SJCRH30 (cell line): ENCODE results near the gene GTF2H2. TPM values are rescaled to one million over a fixed set of nuclear protein-coding genes. Genes with fewer than 3 reads are reported as not detected.
"Not testable (repeated sequence)": the region's sequence is repeated elsewhere in the genome, so short reads cannot be mapped to it uniquely, and the experiment has no call there.

Experiments used
- DNase-seq, 2 experiments: peaks; one replicate each; pipeline ENCODE4 v3.0.0-alpha.2; 2015 to 2020
- H3K27ac ChIP-seq: fragments of 250-450 bp; sonication (Bioruptor Pico); 2 replicates; pipeline ENCODE4 v1.5.1; 2020; ENCODE audit warnings: mild to moderate bottlenecking, moderate library complexity
- H3K27me3 ChIP-seq: fragments of 250-450 bp; sonication (Bioruptor Pico); 2 replicates; pipeline ENCODE4 v1.5.1; 2020; ENCODE audit warnings: mild to moderate bottlenecking, moderate library complexity
- H3K36me3 ChIP-seq: fragments of 250-450 bp; sonication (Bioruptor Pico); 2 replicates; pipeline ENCODE4 v1.5.1; 2020; ENCODE audit warnings: mild to moderate bottlenecking, moderate library complexity
- H3K4me1 ChIP-seq: fragments of 250-450 bp; sonication (Bioruptor Pico); 2 replicates; pipeline ENCODE4 v1.5.1; 2020; ENCODE audit warnings: mild to moderate bottlenecking, moderate library complexity
- H3K4me3 ChIP-seq: fragments of 250-450 bp; sonication (Bioruptor Pico); 2 replicates; pipeline ENCODE4 v1.5.1; 2020; ENCODE audit warnings: mild to moderate bottlenecking, moderate library complexity
- H3K9me3 ChIP-seq: fragments of 250-450 bp; sonication (Bioruptor Pico); replicated peaks from 2 replicates; pipeline ENCODE4 v1.5.1; 2020; ENCODE audit warnings: mild to moderate bottlenecking, moderate library complexity
- total RNA-seq: library from RNA; depleted of rRNA; stranded (reverse); fragments of >200 nt; shearing (Covaris generic); gene quantifications from 2 replicates; pipeline ENCODE4 v1.2.3, GENCODE V29; 2014; rRNA removed

The GTF2H2 gene
- total RNA-seq, 1 experiment from 2014 or later: 66.6 TPM

DNA sequence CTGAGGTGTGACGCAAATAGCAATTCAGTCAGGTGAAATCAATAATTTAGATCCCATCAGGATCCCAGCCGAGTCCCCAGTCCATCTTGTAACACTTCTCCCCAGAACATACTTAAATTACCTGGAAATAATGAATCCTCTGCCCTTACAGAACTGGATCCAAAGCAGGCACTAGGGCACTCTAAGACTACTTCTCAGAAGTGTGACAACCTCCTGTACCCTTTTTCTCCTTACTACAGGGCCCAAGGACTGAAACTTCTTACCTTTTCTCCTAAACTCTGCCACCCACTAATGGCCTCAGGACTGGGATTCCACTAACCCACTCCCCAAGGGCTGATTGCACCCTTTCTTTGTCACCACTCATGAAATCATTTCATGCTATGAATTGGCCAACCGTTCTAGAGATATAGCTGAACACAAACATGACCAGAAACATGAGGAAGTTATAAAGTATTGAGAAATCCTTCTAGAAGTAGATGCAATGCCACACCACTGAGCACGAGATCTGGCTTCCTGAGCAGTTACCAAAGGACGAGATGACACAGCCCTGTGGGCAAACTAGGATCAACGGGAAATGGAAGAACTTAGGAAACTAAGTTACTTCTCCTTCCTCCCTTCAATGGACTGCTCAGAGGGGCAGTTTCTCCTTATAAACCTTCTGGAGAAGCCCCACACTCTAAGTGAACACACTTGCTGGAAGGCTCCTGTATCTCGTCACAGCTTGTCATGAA is 36.3 kb downstream of the GTF2H2 start:
- H3K27ac ChIP-seq, DNase-seq, H3K36me3 ChIP-seq, H3K4me3 ChIP-seq, H3K27me3 ChIP-seq, H3K9me3 ChIP-seq, H3K4me1 ChIP-seq: not testable (repeated sequence)

DNA sequence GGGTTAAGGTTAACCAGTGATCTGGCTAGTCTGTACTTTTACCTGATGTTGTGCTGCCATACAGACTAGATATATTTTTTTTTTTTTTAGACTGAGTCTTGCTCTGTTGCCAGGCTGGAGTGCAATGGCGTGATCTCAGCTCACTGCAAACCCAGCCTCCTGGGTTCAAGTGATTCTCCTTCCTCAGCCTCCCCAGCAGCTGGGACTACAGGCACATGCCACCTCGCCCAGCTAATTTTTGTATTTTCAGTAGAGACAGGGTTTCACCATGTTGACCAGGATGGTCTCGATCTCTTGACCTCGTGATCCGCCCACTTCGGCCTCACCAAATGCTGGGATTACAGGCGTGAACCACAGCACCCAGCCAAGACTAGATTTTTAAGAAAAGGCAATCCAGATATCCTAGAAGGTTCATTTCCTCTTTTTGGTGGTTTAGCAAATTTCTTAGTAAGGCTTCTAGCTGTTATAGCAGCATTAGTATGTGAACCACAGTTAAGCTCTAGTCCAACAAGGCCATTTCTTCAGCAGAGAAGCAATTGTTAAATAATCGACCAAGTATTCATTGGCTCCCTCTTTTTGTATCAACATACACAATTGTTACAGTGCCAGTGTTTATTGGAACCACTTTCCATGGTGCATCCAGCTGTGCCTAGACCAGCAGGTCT is 42.1 kb downstream of the GTF2H2 start, which contains the start of gene NAIP:
TSS of gene NAIP (minus strand) at position 51 of the 665 bp plus-strand sequence. CDS start 12,424 bp downstream, outside the sequence.
- H3K4me1 ChIP-seq, H3K9me3 ChIP-seq, H3K27me3 ChIP-seq, H3K27ac ChIP-seq, H3K36me3 ChIP-seq, H3K4me3 ChIP-seq, DNase-seq: not testable (repeated sequence)

DNA sequence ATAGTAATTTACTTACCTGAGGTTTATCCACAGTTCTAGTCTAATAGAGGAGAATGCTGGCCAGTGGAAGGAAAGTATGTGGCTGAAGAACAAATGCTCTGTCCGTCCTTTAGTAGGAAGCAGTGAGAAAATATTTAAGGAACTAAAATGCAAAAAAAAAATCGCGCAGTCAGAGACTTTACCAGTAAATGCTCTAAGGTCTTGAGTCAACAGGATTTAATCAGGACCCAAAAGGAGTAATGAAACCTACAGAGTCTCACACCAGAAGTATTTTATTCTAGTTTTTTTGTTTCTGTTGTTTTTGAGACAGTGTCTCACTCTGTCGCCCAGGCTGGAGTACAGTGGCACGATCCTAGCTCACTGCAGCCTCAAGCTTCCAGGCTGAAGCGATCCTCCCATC is 46.8 kb downstream of the GTF2H2 start:
- not testable (repeated sequence) for H3K27me3 ChIP-seq, H3K4me3 ChIP-seq, DNase-seq, H3K9me3 ChIP-seq, H3K36me3 ChIP-seq, H3K4me1 ChIP-seq, H3K27ac ChIP-seq

DNA sequence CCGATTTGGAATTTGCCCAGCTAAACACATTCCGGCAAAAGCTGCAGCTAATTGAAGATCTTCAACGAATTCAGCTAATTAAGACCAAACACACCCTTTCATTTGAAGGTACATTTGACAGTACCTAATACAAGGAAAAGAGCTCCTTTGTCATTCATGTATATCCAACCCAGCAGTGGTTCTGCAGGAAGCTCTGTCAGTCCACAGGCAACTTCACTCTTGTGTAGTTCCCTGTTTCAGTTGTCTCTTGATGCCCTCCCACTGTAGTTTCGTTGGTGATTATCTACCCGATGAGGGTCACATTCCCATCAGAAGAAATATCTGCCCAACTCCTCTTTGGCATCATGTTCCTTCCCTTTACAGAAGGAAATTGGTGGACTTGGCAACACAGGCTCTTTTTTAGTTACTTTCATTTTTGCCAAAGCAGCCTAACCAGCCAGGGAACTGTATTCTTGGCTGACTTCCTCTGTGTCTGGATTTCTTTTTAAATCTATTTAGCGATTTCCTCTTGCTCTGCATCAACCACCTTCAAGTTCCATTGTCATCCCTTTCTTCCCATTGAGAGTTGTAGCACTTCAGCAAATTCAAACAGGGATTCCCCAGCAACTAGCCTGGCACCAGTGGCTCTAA is 49.0 kb downstream of the GTF2H2 start:
- H3K27ac ChIP-seq: not testable (repeated sequence)

DNA sequence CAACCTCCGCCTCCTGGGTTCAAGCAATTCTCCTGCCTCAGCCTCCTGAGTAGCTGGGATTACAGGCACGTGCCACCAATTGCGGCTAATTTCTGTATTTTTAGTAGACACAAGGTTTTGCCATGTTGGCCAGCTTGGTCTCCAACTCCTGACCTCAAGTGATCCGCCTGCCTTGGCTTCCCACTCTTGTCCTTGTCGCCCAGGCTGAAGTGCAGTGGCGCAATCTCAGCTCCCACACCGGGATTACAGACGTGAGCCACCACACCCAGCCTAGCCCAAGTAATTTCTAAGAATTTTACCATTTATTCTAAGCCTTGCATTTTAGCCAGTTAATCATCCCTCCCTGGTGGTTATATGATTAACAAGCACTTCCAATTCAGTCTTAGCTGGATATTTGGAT is 53.3 kb downstream of the GTF2H2 start:
- H3K9me3 ChIP-seq: no peaks in the 10 kb centered on the region
- no peak overlapping the region for H3K4me3 ChIP-seq
- H3K27me3 ChIP-seq: no peaks in the 10 kb centered on the region
- no peak for DNase-seq
- no peaks in the 10 kb centered on the region for H3K36me3 ChIP-seq
- H3K4me1 ChIP-seq: no peaks in the 10 kb centered on the region
- no peak overlapping the region for H3K27ac ChIP-seq

More for the DNA sequence above, 49.0 kb downstream of the GTF2H2 start:
- not testable (repeated sequence) for H3K36me3 ChIP-seq, H3K9me3 ChIP-seq, DNase-seq, H3K4me1 ChIP-seq, H3K27me3 ChIP-seq, H3K4me3 ChIP-seq

DNA sequence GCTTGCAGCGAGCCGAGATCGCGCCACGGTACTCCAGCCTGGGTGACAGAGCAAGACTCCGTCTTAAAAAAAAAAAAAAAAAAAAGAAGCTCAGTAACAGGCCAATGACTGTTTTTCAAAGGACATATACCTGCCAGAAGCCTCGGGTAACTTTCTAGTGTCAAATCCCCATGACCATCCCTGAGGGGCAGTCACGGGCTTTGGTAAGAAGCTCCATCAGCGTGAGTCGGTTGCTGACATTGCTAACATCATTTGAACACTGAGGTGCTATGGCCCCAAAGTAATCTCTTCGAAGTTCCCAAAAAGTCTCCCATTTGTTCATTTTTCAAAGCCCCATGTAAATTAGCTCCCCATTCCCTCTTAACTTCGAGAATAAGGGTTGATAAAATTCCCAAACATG is 53.9 kb downstream of the GTF2H2 start:
- H3K4me1 ChIP-seq: no peaks in the 10 kb centered on the region
- no peak overlapping the region for H3K4me3 ChIP-seq
- no peaks in the 10 kb centered on the region for H3K36me3 ChIP-seq
- no peaks in the 10 kb centered on the region for H3K27me3 ChIP-seq
- H3K9me3 ChIP-seq: no peaks in the 10 kb centered on the region
- H3K27ac ChIP-seq: no peak overlapping the region
- peak in 1 of 2 experiments; percentile 10 for DNase-seq

DNA sequence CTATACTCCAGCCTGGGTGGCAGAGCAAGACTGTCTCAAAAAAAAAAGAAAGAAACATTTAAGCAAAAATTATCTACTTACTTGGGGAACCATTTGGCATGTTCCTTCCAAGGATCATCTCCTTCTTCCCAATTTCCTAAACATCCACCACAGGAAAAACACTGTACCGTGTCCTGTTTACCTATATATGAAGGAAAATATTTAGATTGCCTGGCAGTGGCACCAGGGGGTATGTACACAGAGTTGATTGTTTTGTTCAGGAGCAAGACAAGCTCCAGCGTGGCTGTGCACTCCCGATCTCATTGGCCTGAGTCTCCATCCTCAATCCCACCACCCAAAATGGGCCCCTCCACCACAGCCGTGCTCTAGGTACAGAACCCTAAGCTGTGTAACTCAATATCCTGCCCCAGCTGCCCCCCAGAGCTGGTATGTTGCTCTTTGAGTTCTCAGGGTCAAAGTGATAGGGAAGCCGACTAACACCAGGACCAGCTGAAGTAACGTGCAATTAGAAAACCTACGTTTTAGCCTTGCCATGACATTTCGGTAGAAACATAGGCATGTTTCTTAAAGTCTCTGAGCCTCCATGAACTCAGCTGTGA is 56.2 kb downstream of the GTF2H2 start:
- DNase-seq: peak in 1 of 2 experiments; percentile 10
- Histone ChIP-seq H3K27ac (no peak overlapping the region), H3K4me3 (no peak overlapping the region), H3K4me1 (no peaks in the 10 kb centered on the region), H3K9me3 (no peaks in the 10 kb centered on the region), H3K27me3 (no peaks in the 10 kb centered on the region), H3K36me3 (no peaks in the 10 kb centered on the region)

DNA sequence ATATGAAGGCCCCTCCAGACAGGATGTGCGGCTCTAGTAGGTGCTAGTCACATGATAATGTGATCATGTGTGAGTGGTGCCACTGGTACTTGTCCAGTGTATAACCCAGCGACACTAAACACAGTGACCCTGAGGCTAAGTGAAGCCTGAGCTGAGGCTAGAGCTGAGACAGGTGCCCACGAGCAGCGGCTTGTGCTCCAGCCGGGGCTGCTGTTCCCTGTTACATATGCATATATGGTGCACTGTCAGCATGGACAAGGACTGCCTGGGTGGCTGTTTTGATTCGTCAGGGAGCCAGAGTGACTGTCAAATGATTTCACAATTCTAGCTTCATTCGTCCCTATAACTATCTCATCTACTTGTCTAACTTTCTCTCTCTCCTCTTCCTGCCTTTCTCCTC is 60.5 kb downstream of the GTF2H2 start:
- H3K27ac ChIP-seq, H3K4me3 ChIP-seq, H3K36me3 ChIP-seq, H3K4me1 ChIP-seq, H3K27me3 ChIP-seq, H3K9me3 ChIP-seq, DNase-seq: not testable (repeated sequence)

Other genes starting within 250 kb of the GTF2H2 start
- gene SERF1A, start 167.0 kb downstream of the GTF2H2 start, total RNA-seq: 17.7 and 31.4 TPM in 2 replicates
- gene SMN1, start 142.6 kb downstream of the GTF2H2 start, total RNA-seq: 123 and 135 TPM in 2 replicates
- 6.1 and 9.2 TPM in 2 replicates for gene NAIP, start 42.3 kb downstream of the GTF2H2 start, total RNA-seq